GM18520 (cell line): ENCODE data around the gene COL16A1.

ENCODE experiments used
- ATAC-seq: cut with Tn5 transposase; IDR thresholded peaks from one replicate; pipeline ENCODE4 v1.9.1; 2021; ENCODE audit not compliant: unreplicated experiment

The COL16A1 gene

GRCh38 chr1:31733389-31734219 lies 29.8 kb upstream of the COL16A1 start:
- no peak for ATAC-seq

GRCh38 chr1:31732751-31733289 lies 29.0 kb upstream of the COL16A1 start:
- no peak for ATAC-seq

DNA sequence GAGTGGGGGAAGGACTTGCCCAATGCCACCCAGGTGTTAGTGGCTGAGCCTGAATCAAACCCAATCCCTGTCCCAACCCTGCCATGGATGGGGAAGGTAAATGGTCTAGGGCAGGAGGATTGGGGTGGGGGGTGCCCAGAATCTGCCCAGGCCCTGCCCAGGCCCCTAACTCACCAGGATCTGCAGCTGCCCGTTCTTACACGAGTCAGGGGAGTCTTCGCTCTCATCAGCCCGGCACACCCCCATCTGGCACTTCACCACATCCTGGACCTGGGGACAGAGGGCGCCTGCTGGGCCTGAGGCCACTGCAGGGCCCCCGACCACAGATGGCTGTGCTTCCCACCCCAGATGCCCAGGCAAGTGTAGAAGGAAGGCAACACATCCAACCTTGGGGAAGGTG lies 28.5 kb upstream of the COL16A1 start:
- no peak for ATAC-seq

DNA sequence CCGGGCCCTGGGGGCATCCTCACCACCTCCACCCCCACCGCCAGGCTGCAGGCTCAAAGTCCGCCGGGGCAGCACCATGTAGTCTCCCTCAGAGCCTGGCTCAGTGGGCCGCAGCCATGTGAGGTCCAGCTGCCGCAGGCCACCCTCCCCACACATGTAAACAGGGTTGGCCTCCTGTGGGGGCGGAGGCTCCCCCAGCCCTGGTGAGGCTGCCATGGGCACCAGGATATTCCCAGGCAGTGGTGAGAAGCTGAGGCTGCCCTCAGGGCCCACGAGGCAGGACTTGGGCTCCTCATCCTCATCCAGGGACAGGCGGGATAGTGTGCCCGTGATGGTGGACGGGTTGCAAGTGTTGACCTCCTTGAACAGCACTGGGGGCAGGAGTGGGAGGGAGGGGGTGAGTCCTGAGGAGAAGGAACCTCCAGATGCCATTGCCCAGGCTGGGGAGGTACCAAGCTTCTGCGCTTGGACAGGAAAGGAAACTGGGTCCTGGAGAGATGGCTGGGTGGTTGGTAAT lies 27.3 kb upstream of the COL16A1 start:
- ATAC-seq, result no peak

DNA sequence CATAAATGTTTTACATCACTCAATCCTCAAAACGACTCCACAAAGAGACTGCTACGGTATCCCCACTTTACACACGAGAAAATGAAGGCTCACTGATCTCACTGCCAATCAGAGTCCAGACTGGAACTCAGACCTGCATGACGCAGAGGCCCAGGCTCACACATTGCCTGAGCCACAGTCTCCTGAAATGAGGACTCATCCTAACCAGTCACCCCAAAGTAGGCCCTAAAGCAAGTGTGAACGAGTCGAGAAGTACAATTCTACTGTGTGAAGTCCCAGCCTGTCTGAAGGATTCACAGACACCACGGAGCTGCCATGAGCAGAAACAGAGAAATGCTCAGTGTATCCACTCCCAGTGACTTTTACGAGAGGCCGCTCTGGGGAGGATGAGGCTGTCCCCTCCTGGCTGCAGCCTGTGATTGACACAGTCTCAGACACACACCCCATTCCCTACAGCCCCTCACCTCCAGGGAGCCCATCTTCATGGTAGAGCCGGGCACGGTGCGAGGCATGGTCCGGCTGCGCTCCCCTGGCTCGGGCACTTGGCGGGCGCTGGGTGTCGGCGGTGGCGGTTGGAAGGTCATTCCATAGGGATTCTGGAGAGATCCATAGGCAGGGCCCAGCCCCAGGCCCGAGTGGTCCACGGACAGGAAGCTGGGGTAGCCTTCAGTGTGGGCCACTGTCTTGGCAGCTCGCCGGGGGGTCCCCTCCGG lies 26.7 kb upstream of the COL16A1 start:
- no peak for ATAC-seq

GRCh38 chr1:31727849-31728248 lies 24.0 kb upstream of the COL16A1 start:
- ATAC-seq, result no peak

- ATAC-seq, result no peak
Measured at GRCh38 chr1:31727195-31727594, 23.4 kb upstream of the COL16A1 start.

- no peak for ATAC-seq
Measured at GRCh38 chr1:31726715-31727114, 22.9 kb upstream of the COL16A1 start.

GRCh38 chr1:31725777-31726535 lies 22.1 kb upstream of the COL16A1 start:
- no peak for ATAC-seq

DNA sequence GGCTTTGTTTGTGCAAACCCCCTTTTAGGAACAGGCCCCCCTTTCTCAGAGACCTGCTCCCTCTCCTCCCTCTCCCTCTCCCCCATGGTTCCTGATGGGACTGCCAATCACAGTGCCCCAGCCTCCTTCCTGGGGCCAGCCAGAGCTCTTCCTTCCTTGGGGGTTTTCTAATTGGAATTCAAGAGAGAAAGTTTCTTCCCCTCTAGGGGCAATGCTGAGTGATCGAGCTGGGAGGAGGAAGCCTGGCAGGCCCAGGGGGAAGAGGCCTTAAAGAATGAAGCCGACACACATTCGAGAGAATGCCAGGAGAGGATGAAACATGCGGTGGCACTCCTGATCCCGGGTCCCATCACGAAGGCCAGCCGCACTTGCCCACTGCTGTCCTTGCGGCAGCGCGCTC lies 21.3 kb upstream of the COL16A1 start:
- ATAC-seq, result no peak

DNA sequence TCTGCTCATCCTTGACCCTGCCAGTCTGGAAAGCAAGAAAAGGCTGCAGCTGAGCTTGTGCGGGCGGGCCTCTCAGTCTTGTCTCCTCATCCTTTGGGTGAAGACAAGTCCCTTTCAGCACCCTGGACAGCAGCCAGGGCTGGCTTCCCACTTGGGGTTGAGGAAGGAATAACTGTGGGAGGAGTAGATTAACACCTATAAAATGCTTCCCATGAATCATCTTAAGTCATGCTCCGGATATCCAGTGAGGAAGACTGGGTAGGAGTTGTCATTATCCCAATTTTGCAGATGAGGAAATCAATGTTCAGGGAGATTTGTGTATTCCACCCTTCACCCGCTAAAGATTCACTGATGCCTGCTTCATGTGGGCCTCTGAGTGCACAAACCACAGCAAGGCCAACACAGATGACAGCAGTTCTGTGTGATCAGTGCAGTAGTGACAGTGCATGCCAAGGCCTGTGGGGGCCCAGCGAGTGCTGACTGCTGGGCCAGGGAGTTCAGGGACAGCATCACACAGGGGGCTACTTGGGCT lies 20.1 kb upstream of the COL16A1 start:
- ATAC-seq, result no peak

GRCh38 chr1:31718327-31718897 lies 14.6 kb upstream of the COL16A1 start:
- no peak for ATAC-seq

DNA sequence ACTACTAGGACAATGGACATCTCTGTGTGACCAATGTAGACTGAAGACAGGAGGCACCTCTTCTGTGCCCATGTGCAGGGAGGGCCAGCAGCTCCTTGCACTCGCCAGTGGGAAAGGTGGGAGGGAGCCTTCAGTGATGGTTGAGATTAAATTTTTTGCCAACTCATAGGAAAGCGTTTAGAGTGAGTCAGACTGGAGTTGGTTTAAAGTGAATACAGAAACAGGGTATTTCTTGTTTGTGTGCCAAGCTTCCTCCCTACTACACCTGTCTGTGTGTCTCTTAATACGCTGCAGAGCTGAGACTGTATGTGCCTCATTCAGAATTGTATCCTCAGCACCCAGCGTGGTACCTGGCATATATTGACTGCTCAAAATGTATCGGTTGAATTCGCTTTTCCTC lies 13.5 kb upstream of the COL16A1 start:
- ATAC-seq, result no peak

DNA sequence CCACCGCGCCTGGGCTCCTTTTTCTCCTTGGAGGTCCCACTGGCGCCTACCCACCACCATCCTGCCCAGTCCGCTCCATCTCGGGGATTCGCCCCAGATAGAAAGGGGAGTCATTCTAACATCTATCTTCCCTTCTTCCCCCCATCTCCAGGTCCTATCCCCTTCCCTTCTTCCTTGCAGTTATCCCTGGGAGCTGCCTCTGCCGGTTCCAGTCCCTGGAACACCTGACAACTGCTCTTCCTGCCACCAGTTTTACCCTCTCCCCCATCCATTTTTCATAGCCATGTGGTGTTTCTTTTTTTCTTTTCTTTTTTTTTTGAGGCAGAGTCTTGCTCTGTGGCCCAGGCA lies 12.0 kb upstream of the COL16A1 start:
- no peak for ATAC-seq

GRCh38 chr1:31715087-31715872 lies 11.5 kb upstream of the COL16A1 start:
- no peak for ATAC-seq

- ATAC-seq, result no peak
Measured at GRCh38 chr1:31714442-31715086, 10.7 kb upstream of the COL16A1 start.

DNA sequence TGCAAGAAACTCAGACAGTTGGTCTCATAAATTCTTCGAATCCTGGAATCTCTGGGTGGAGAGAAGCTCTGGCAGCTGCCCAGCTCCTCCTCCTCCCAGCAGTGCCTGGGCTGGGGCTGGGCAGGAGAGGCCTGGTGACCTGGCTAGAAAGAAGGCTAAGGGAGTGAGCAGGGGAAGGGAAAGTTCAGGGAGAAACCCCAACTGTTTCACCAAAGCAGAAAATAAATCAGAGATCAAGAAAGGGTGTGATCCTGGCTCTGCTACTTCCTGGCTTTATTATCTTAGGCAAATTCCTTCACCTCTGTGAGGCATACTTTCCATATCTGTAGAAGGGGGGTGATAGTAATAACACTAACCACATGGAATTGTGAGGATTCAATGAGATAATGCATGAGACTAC lies 8.8 kb upstream of the COL16A1 start:
- ATAC-seq, result no peak

DNA sequence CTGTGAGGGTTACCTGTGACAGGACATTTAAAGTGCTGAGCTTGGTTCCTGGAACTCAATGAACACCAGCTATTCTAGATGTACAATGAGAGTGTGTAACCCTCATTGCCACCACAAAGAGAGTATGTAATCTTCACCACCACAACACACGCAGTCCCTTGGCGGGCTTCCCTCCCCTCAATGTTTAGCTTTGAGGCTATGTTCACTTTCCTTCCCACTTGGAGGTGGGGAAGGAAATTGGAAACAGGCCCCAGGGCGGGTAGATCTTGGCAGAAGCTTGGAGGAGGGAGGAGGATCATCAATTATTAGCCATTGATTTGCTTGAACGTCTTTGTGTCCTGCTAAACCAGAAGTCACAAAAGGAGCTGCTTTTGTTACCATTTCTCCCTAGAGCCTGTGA lies 8.3 kb upstream of the COL16A1 start:
- ATAC-seq, result no peak

DNA sequence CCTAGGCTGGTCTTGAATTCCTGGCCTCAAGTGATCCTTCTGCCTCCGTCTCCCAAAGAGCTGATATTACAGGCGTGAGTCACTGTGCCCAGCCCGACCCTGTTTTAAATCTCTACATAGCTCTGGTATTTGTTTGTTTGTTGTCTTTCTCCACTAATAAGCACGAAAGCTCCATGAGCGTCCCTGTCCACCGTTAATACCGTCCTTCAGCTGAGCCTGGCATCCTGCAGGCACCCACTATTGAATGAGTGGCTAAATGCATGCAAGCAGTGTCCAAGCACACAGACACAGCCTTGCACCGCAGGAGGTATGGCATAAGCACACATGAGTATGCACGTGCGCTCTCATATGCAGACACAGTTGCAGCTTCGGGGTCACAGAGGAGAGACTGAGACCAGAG lies 4.5 kb upstream of the COL16A1 start:
- ATAC-seq, result no peak

DNA sequence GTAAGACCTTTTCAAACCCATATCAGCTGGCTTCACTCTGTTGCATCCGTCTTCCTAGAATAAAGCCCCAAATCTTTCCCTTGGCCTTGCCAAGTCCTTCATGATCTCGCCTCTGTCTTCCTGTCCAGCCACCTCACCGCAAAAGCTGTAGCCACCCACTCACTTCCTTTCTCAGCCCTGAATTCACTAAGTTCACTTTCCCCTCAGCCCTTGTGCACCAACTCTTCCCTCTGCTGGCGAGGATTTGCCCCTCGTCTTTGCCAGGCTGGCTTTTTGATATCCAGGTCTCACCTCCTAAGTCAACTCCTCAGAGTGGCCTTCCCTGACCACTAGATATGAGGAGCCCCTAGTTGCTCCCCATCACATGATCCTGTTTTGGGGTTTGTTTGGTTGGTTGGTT lies 3.9 kb upstream of the COL16A1 start:
- no peak for ATAC-seq
